Lower leg skin (tissue), 3 donors: ENCODE results near the gene FLOT1.
A peak's percentile ranks its signal among the peaks of the same experiment; 100 is the strongest.

Source experiments
- CTCF ChIP-seq, 3 donors: fragments of 450-650 bp; IDR thresholded peaks; one replicate each; pipeline ENCODE4 v1.5.1; 2016; ENCODE audit warnings: antibody characterized with exemption in 3 of 3, mild to moderate bottlenecking in 3 of 3, moderate library complexity in 2 of 3
- POLR2A ChIP-seq, 2 donors: fragments of 450-650 bp; IDR thresholded peaks; one replicate each; pipeline ENCODE4 v1.6.1; 2016 to 2017; ENCODE audit warnings: antibody characterized with exemption in 2 of 2, mild to moderate bottlenecking in 1 of 2, moderate library complexity in 1 of 2

- TF ChIP-seq CTCF (IDR thresholded peaks at IDR 0.05) (peak in 1 of 3 donors; percentile 10), POLR2A (IDR thresholded peaks at IDR 0.05) (no peak)
Measured at GRCh38 chr6:30721198-30722024, 21.1 kb downstream of the FLOT1 start.
